HG03064 (cell line): Measurements from ENCODE around the gene GALNT14.
"Not testable (repeated sequence)": the region's sequence is repeated elsewhere in the genome, so short reads cannot be mapped to it uniquely, and the experiment has no call there.

Source experiments
- ATAC-seq: cut with Tn5 transposase; IDR thresholded peaks from one replicate; pipeline ENCODE4 v1.9.1; 2021; ENCODE audit warnings: low read depth; ENCODE audit not compliant: unreplicated experiment

The GALNT14 gene

DNA sequence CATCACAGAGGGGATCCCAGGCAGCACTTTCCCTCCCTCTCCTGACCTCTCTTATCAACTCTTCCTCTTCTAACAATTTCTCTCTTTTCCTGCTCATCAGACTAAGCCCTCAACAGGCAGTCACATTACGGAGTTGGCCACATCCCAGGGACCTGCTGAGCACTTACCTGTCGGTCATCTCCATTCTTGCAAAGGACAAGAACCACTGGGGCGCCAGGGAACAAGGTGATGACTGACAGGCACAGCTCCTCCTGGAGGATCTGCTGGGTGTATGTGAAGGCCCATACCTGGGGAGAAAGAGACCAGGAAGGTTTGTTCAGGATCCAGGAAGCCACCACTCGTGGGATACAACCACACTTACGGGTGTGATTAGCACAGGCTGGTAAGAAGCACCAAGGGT lies 226.2 kb downstream of the GALNT14 start:
- no peak for ATAC-seq

DNA sequence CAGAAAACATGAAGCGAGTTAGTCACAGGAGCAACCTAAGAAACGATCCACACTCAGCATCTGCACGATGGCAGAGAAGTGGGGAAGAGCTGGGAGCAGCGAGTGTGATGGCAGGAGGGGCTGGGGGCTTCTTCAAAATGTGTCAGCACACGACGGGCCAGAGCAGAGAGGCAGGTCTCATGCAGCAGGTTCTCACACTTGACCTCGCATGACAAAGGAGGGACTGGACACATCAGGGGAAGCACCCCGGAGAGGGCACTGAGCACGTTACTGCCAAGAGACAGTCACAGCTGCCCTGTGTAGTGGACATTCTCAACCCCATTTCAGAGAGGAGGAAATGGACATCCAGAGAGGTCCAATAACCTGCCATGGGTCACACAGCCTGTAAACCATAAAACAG lies 226.9 kb downstream of the GALNT14 start:
- no peak for ATAC-seq

DNA sequence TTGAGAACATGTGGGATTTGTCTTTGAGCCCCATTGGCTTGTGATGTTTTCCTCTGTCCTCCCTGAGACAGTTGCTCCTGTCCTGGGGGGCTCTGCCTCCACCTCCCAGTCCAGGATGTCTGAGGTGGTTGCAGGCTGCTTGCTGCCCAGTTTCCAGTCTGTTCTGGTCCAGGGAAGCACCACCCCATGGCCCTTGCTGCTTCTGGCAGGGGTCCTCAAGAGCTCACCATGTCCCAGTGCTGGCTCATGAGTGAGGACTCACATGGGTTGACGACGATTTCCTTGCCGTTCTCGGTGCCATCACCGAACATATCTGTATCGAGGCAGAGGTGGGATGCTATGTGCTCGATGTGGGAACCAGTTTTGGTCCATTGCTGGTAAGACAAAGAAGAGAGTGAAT lies 227.6 kb downstream of the GALNT14 start:
- ATAC-seq, result no peak

DNA sequence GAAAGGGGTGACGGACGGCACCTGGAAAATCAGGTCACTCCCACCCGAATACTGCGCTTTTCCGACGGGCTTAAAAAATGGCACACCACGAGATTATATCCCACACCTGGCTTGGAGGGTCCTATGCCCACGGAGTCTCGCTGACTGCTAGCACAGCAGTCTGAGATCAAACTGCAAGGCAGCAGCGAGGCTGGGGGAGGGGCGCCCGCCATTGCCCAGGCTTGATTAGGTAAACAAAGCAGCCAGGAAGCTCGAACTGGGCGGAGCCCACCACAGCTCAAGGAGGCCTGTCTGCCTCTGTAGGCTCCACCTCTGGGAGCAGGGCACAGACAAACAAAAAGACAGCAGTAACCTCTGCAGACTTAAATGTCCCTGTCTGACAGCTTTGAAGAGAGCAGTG lies 233.8 kb downstream of the GALNT14 start:
- not testable (repeated sequence) for ATAC-seq

DNA sequence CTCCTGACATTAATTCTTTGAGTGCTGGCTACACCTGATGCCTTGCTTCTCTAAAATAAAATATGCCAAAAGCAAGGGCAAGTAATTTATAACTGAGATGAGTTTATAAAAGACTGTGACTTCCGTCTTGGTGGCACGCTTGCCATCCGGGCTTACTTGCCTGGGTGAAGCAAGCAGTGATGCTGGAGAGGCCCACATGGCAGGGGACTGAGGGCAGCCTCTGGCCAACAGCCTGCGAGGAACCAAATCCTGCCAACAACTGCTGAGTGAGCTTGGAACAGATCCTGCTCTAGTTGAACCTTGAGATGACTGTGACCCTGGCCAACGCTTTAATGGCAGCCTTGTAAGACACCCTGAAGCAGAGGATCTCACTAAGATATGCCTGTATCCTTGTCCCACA lies 234.9 kb downstream of the GALNT14 start:
- ATAC-seq, result no peak

DNA sequence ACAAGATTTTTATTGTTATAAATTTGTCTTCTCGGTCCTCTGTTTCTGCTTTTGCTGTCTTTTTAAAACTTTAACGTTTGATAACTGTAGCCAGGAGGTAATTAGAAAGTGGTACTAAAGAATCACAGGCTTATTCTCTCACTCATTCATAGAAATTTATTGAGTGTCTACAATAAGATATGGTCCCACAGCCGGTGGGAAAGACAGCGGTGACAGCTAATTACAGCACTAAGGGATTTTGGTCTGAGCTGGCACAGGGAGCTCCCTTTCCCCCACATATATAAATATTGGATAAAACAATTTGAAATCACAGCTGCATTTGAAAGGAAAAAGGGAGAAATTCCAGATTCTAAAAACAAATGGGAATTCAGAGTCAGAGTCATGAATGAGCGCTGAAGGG lies 237.9 kb downstream of the GALNT14 start:
- ATAC-seq, result no peak

DNA sequence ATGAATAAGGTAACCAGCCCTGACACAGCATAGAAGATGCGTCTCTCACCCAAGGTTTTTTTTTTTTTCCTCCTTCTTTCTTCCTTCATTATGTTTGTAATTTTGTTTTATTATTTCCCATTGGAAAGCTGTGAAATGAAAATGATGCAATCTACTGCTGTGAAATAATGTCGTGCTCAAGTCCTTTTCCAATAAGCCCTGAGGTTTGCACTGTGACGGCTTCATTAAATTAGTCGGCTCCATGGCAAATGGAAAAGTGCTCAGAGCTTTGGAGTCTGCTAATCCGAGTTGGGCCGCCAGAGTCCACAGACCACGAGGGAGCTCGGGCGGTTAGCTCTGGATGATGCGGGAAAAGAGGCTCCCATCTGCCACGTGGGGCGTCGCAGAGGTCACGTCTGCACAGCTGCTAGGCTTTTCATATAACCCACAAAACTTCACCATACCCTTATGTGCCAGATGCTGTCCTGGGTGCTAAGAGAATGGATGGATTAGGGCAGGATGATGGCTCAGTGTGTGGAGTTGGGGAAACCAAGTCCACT lies 238.7 kb downstream of the GALNT14 start:
- ATAC-seq, result no peak

DNA sequence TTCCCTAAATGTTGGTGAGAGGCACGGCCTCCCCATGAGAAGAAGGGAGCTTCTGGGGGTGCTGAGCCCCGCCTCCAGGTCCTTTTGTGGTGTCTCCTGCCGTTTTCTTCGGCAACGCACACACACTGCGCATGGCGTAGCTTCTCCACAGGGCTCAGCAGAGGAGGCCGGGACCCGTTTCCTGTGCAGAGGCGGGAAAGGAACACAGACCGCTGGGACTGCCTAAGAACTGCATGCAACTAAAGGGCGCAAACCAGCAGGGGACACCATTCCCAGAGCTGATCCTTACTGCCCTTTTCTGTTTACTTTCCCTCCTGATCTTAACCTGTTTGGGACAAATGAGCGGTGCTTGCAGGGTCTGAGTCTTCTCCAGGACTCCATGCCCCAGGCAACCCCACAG lies 240.7 kb downstream of the GALNT14 start:
- no peak for ATAC-seq

DNA sequence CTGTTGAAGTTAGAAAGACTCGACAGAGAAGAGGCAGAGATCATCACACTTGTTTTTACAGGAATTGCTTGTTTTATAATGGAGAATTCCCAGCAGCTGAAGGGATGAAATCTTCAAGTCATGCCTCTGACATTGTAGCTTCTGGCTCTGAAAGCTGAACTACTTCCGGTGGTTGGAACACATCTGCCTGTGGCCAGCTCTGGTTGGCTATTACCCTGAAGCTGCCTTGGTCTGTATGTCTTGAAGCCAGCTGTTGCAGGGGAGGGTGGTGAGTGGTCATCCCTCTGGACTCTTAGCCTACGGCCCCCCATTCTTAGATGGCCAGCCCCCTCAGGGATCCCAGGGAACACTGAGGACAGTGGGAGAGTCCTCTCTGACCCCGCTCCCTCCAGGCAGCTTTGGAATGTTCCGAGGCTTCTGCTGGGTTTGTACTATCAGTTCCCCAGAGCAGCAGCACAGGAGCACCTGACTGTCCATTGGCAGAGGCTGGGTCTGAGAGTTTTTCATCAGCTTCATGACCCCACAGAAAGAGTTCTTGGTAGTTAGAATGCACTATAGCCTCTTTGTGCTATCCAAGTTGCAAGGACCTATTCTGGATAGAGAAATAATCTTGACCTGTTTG lies 243.6 kb downstream of the GALNT14 start:
- ATAC-seq, result no peak

DNA sequence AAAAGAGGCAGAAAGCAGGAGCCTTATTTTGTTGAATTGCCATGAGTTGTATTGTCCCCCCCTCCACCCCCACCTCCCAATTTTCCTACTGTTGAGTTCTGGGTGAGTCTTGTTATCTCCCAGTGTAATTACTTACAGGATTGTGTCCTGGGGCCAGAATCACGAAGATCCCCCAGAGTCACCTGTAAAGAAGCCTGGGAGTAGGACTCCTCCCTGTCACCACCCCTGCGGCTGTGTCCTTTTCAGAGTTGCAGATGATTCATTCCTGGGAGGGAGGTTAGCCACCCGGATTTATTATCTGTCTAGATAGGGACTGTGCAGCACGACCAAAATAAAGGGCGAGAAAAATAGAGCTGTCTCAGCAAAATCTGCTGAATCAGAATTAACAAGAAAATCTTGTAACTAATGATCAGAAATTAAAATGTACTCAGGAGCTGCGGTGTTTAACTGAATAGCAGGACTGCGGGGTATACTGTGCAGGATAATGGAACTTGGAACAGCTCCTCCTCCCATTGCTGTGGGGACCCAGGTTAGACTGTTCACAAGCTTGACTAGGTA lies 249.3 kb downstream of the GALNT14 start:
- ATAC-seq, result no peak

DNA sequence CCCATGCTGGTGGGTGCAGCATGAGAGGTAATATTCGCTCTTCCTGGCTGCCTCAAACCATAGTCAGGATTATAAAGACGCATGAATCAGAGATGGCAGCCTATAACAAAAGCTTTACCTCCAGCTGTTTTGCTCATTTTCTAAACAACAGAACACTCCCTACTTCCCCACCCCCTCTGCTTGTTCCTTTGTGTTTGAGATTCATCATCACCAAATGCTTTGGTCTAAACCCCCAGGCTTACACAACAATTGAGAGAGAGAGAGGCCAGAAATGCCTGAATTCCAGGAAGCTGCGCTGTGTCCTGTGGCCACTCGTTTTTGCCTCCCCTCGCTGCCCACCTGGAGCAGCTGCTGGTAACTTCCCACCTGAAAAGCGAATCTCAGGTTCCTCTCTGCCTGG lies 252.2 kb downstream of the GALNT14 start:
- no peak for ATAC-seq

DNA sequence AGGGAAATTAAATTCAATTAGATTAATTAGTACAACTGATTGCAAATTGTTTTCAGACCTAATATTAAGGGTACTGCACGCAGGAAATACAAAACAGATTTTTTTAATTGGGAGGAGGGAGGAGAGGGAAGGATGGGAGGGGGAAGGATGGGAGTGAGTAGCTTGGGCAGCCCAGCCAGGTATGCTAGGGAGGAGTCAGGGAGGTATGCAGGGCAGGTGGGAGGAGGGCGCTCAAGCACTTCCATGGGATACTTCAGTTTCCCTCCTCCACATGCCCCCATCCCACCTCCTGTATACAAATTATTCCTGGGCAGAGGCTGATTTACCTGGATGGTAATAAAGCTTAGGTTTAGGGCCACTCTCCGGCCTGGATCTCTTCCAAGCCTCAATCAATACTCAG lies 254.4 kb downstream of the GALNT14 start:
- no peak for ATAC-seq

DNA sequence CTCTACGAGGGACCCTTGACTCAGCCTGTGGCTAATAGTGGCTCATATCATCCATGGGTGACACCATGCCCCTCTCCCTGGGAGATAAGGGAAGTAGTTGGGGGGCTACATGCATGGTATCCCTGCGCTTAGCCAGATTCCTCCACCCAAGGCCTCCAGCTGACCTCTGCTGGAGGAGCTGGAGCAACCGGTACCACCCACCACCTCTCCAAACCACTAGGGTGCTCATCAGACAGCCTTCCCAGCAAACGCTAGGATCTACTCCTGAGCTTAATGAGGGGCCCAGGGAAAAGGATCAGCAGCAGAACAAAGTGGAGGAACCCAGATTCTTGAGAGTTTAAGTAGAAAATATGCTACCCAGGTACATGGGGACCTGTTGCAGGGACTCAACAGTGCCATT lies 255.1 kb downstream of the GALNT14 start:
- ATAC-seq, result no peak

DNA sequence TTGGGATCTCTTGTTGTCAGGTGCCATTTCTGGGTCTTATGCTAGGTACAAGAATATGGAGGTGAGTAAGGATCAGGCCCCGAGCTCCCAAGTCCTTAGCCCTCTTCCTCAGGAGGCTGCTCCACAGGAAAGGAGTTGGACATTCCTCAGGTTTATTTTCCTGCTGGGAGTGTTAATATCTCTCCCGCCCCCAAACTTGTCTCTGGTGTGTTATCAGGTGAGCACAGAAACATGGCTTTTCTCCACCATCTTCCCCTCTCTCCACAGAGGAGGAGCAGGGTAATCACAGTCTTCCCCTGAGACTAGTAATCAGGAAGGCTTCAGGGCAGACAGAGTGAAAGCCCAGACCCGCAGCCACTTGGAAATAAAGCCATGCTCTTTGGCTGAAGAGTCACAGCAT lies 257.7 kb downstream of the GALNT14 start:
- ATAC-seq, result no peak

DNA sequence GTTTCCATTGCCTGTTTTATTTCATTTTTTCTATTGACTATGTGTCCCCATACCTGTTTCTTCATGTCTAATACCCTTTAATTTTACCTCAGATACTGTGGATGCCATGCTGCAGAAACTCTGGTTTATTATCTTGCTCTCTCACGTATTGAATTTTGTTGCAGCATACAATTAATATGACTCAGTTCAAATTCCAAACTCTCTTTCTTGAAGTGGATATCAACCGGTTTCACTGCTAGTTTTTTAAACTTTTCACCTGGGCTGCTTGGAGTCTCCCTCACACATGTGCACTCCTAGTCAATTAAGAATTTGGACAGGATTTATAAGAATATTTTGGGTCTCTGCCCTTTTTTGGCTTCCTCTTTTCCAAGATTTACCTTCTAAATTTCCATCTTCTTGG lies 260.4 kb downstream of the GALNT14 start:
- no peak for ATAC-seq

DNA sequence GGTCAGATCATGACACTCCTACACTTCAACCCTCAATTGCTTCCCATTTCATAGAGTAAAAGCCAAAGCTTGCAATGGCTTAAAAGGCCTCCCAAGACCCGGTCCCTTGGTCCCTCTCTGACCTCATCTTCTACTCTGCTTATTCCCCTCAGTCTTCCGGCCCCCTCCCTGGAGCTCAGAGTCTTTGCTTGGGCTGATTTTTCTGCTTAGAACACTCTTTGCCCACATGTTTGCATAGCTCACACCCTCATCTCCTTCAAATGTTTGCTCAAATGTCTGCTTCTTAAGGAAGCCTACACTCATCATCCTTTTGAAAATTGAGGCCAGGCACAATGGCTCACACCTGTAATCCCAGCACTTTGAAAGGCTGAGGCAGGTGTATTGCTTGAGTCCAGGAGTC lies 265.4 kb downstream of the GALNT14 start:
- ATAC-seq, result no peak

DNA sequence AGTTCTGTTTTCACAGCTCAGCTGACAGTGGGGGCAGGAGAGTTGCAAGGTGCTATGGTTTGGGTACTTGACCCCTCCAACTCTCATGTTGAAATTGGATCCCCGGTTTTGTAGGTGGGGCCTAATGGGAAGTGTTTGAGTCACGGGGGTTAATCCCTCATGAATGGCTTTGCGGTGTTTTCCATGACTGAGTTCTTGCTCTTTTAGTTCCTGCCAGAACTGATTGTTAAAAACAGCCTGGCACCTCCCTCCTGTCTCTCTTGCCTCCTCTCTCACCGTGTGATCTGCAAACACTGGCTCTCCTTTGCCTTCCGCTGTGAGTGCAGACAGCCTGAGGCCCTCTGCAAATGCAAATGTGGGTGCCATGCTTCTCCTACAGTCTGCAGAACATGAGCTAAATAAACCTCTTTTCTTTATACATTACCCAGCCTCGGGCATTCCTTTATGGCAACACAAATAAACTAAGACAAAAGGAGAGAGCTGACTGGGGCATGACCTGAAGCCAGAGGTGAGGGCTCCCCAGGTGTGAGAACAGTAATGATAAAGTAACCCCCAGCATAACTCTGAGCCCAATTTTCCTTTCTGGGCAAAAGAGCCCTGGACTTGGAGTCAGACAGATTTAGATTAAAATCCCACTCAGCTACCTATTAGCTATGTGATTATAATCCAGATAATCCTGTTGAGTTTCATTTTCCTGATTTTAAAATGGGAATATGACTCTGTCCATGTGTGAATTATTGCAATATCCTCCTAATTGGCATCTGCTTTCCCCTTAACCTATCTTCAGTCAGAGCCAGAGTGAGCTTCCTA lies 266.1 kb downstream of the GALNT14 start:
- no peak for ATAC-seq

DNA sequence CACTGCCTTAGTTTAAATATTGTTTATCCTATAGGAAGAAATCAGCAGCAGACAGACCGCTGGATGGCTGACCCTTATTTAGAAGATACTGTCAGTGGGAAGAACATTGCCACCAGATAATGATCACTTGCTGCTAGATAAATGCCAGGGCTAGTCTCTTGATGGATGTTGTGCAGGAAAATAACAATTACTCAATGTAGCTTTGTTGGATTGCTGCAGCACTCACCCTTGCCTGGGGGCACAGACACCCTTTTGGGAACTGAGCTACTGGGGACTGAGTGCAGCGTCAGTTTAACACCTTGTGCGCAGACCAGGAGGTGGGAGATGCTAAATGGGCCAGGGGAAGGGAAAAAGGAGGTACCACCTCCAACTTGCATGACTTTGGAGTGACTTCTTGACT lies 266.8 kb downstream of the GALNT14 start:
- no peak for ATAC-seq

DNA sequence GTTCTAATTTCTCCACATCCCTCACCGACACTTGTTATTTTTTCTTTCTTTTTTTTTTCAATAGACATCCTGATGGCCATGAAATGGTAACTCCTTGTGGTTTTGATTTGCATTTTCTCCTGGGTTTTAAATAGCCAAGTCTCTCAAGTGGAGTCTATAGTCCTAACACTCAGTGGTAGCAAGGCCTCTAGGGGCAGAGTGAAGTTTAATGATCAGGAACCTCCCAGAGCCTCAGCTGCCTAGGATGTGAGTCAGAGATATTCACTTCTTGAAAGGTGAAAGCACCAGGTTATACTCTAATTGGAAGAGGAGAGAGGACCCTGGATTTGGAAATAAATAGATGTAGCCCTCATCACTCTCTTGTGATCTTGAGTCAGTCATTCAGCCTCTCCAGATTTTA lies 268.3 kb downstream of the GALNT14 start:
- ATAC-seq, result no peak

DNA sequence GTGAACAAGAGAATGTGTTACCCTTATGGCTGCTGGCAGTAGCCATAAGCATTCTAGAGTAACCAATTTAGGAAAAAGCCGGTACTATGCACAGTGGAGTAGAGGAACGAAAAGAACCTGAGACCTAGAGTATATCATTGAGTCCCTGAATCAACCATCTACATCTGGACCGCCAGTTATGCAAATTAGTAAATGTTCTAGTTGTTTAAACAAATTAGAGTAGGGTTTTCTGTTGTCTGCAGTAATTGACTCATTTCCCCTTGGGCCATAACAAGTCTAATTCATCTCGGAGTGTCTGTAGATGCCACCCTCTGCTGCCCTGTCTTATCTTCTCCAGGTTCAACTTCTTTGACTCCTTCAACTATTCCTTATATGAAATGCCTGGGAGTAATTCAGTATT lies 270.9 kb downstream of the GALNT14 start:
- ATAC-seq, result no peak

DNA sequence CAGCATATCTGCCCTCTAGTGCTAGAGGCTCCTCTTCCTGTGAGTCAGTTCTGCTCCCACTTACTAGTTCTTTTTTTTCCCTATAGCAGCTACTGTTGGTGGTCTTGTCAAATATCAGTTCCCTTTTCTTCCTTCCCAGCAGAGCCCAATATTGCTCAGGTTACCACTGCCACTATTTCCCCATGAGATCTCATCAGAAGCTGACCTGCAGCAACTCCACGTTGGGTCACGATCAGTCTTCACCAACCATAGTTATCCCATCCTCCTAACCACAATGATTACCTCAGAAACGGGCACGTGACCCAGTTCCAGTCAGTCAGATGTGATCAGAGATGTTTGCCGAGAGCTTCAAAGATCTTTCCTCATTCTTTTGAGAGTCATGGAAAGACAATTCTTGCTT lies 271.3 kb downstream of the GALNT14 start:
- no peak for ATAC-seq
